ENCODE measurements around the gene LRMDA. TPM values are rescaled to one million over a fixed set of nuclear protein-coding genes. Genes with fewer than 3 reads are reported as not detected.

The LRMDA gene
- polyA plus RNA-seq, 2 of the 4 experiments (the other 2 are of a cell fraction): 4.6 to 5.2 TPM

DNA sequence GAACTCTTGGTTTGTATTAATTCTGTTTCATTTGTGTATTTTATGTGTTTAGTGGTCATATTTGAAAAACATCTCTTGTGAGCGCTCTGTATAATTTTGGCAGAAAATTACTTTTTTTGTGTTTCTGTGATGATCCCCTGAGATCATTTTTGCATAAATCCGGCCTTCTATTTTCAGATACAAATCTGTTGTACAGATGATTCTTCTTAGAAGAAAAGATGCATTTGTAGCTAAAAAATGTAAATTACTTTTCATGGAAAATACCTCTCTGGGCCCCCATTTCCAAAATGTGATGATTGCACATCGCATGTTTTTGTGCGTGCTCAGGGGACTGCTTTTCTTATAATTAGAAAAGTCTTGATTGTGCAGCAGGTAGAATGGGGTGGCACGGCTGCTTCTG, 395.4 kb downstream of the LRMDA start:
- CTCF ChIA-PET: interaction anchor here (1.8 kb wide), 1 partner anchor 16 kb away, joined by 3 read pairs; no protein-coding TSS in a partner anchor
- FAIRE-seq: no peak
- 63% methylated on average over 5 of the region's 5 CpGs for WGBS (ENCODE audit: missing lambda C conversion rate)

GRCh38 chr10:75827587-75828021, 396.2 kb downstream of the LRMDA start:
- ATAC-seq: no peak
- ChIA-PET POLR2A (no interaction called here), CTCF (interaction anchor here (1.8 kb wide), 1 partner anchor 15 kb away, joined by 3 read pairs; no protein-coding TSS in a partner anchor)
- WGBS (ENCODE audit: missing lambda C conversion rate): 69% methylated on average over 5 of the region's 5 CpGs
- no peaks in the 10 kb centered on the region for H3K4me1 ChIP-seq
- no peak overlapping the region for H3K4me3 ChIP-seq
- H3K4me2 ChIP-seq: no peak overlapping the region
- DNase-seq (ENCODE audit: low read depth in 1 of 2, low spot score in 1 of 2): no peak
- H3K27ac ChIP-seq: no peak overlapping the region
- TF ChIP-seq, protein P1, sequence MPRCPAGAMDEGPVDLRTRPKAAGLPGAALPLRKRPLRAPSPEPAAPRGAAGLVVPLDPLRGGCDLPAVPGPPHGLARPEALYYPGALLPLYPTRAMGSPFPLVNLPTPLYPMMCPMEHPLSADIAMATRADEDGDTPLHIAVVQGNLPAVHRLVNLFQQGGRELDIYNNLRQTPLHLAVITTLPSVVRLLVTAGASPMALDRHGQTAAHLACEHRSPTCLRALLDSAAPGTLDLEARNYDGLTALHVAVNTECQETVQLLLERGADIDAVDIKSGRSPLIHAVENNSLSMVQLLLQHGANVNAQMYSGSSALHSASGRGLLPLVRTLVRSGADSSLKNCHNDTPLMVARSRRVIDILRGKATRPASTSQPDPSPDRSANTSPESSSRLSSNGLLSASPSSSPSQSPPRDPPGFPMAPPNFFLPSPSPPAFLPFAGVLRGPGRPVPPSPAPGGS (IDR thresholded peaks at IDR 0.05): no peak
- TF ChIP-seq BHLHE40 (IDR thresholded peaks at IDR 0.05; ENCODE audit: low read depth, low read length) (no peak), POLR2AphosphoS2 (conservative IDR thresholded peaks at IDR 0.05; ENCODE audit: low read length) (no peak)
- no peak for FAIRE-seq
- no peaks in the 10 kb centered on the region; the same call in 2 of the 3 replicates for H3K9me3 ChIP-seq

More for the DNA sequence above, 395.4 kb downstream of the LRMDA start:
- Histone ChIP-seq H3K27ac (no peak overlapping the region), H3K4me2 (no peak overlapping the region), H3K9me3 (0 out of 3 replicates have a peak, but pooled peaks cover 2% of the 10 kb centered on the region), H3K4me1 (no peaks in the 10 kb centered on the region), H3K4me3 (no peak overlapping the region)
- POLR2A ChIA-PET: no interaction called here
- no peak for ATAC-seq
- no peak for DNase-seq (ENCODE audit: low read depth in 1 of 2, low spot score in 1 of 2)
- TF ChIP-seq, protein P2, sequence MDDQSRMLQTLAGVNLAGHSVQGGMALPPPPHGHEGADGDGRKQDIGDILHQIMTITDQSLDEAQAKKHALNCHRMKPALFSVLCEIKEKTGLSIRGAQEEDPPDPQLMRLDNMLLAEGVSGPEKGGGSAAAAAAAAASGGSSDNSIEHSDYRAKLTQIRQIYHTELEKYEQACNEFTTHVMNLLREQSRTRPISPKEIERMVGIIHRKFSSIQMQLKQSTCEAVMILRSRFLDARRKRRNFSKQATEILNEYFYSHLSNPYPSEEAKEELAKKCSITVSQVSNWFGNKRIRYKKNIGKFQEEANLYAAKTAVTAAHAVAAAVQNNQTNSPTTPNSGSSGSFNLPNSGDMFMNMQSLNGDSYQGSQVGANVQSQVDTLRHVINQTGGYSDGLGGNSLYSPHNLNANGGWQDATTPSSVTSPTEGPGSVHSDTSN (IDR thresholded peaks at IDR 0.05): no peak
- TF ChIP-seq POLR2AphosphoS2 (conservative IDR thresholded peaks at IDR 0.05; ENCODE audit: low read length): no peak
- TF ChIP-seq CBX2 (IDR thresholded peaks at IDR 0.05; ENCODE audit: borderline replicate concordance, low read depth): no peak
- TF ChIP-seq HEYL (CRISPR knock-in tag; IDR thresholded peaks at IDR 0.05): no peak
- TF ChIP-seq RAD21 (conservative IDR thresholded peaks at IDR 0.05 in 1 of 2, IDR thresholded peaks at IDR 0.05 in 1 of 2): no peak
- no peak for TF ChIP-seq TFCP2L1 (CRISPR knock-in tag; IDR thresholded peaks at IDR 0.05)
- TF ChIP-seq, protein P3, sequence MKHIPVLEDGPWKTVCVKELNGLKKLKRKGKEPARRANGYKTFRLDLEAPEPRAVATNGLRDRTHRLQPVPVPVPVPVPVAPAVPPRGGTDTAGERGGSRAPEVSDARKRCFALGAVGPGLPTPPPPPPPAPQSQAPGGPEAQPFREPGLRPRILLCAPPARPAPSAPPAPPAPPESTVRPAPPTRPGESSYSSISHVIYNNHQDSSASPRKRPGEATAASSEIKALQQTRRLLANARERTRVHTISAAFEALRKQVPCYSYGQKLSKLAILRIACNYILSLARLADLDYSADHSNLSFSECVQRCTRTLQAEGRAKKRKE (CRISPR knock-in tag; IDR thresholded peaks at IDR 0.05; ENCODE audit: low read depth): no peak

- Histone ChIP-seq H3K9me3 (no peaks in the 10 kb centered on the region; the same call in 2 of the 3 replicates), H3K4me2 (no peak overlapping the region), H3K4me1 (no peaks in the 10 kb centered on the region), H3K27ac (no peak overlapping the region), H3K4me3 (no peak overlapping the region)
- ATAC-seq (no peak), DNase-seq (ENCODE audit: low read depth in 1 of 2, low spot score in 1 of 2) (no peak), FAIRE-seq (no peak)
- POLR2A ChIA-PET: no interaction called here
- 34% methylated on average over 3 of the region's 3 CpGs for WGBS (ENCODE audit: missing lambda C conversion rate)
- CTCF ChIA-PET: no interaction called here
- TF ChIP-seq POLR2A (IDR thresholded peaks at IDR 0.05; ENCODE audit: low read length): no peak
- no peak for TF ChIP-seq FOXS1 (CRISPR knock-in tag; IDR thresholded peaks at IDR 0.05)
- no peak for TF ChIP-seq NFE2L2 (conservative IDR thresholded peaks at IDR 0.05; ENCODE audit: low read length)
- TF ChIP-seq ZNF302 (CRISPR knock-in tag; IDR thresholded peaks at IDR 0.05): no peak
- TF ChIP-seq CEBPB (IDR thresholded peaks at IDR 0.05): no peak
- no peak for TF ChIP-seq EHMT2 (IDR thresholded peaks at IDR 0.05; ENCODE audit: low read depth)
- no peak for TF ChIP-seq CHD4 (IDR thresholded peaks at IDR 0.05; ENCODE audit: borderline replicate concordance)
- TF ChIP-seq, protein P4, sequence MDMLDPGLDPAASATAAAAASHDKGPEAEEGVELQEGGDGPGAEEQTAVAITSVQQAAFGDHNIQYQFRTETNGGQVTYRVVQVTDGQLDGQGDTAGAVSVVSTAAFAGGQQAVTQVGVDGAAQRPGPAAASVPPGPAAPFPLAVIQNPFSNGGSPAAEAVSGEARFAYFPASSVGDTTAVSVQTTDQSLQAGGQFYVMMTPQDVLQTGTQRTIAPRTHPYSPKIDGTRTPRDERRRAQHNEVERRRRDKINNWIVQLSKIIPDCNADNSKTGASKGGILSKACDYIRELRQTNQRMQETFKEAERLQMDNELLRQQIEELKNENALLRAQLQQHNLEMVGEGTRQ (IDR thresholded peaks at IDR 0.05): no peak
- no peak for TF ChIP-seq ZSCAN20 (CRISPR knock-in tag; IDR thresholded peaks at IDR 0.05)
- TF ChIP-seq, protein P5, sequence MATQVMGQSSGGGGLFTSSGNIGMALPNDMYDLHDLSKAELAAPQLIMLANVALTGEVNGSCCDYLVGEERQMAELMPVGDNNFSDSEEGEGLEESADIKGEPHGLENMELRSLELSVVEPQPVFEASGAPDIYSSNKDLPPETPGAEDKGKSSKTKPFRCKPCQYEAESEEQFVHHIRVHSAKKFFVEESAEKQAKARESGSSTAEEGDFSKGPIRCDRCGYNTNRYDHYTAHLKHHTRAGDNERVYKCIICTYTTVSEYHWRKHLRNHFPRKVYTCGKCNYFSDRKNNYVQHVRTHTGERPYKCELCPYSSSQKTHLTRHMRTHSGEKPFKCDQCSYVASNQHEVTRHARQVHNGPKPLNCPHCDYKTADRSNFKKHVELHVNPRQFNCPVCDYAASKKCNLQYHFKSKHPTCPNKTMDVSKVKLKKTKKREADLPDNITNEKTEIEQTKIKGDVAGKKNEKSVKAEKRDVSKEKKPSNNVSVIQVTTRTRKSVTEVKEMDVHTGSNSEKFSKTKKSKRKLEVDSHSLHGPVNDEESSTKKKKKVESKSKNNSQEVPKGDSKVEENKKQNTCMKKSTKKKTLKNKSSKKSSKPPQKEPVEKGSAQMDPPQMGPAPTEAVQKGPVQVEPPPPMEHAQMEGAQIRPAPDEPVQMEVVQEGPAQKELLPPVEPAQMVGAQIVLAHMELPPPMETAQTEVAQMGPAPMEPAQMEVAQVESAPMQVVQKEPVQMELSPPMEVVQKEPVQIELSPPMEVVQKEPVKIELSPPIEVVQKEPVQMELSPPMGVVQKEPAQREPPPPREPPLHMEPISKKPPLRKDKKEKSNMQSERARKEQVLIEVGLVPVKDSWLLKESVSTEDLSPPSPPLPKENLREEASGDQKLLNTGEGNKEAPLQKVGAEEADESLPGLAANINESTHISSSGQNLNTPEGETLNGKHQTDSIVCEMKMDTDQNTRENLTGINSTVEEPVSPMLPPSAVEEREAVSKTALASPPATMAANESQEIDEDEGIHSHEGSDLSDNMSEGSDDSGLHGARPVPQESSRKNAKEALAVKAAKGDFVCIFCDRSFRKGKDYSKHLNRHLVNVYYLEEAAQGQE (IDR thresholded peaks at IDR 0.05): no peak
- TF ChIP-seq MYC (IDR thresholded peaks at IDR 0.05; ENCODE audit: borderline replicate concordance, low read length): no peak
- no peak for TF ChIP-seq TFCP2L1 (CRISPR knock-in tag; IDR thresholded peaks at IDR 0.05)
- no peak for TF ChIP-seq RARB (CRISPR knock-in tag; IDR thresholded peaks at IDR 0.05)
- TF ChIP-seq POLR2AphosphoS2 (conservative IDR thresholded peaks at IDR 0.05; ENCODE audit: low read length): no peak
These were observed 397.0 kb downstream of the LRMDA start for GRCh38 chr10:75828413-75828812.

Data from A549 (cell line).